ENCODE results near the gene AADAT.

- TF ChIP-seq POLR2AphosphoS5 (IDR thresholded peaks at IDR 0.05; ENCODE audit: borderline replicate concordance, low read depth, low read length) = no peak
- TF ChIP-seq EZH2 (IDR thresholded peaks at IDR 0.05) = no peak
Observed at GRCh38 chr4:170057866-170058265, 31.9 kb downstream of the AADAT start.
